K562 (cell line): ENCODE measurements around the gene SRPRA. TPM values are rescaled to one million over a fixed set of nuclear protein-coding genes. Genes with fewer than 3 reads are reported as not detected.

ENCODE experiments used
- DPF2 ChIP-seq: fragments of 450-650 bp; IDR thresholded peaks from 2 replicates; pipeline ENCODE4 v1.6.1; 2016
- FOSL1 ChIP-seq: fragments of 200-800 bp; sonication (Bioruptor generic); conservative IDR thresholded peaks from 2 replicates; pipeline ENCODE4 v1.6.1; 2016; ENCODE audit warnings: missing genetic modification characterization, missing compliant biosample characterization
- GABPB2 ChIP-seq: fragments of 250-450 bp; sonication (Bioruptor Pico); conservative IDR thresholded peaks from 2 replicates; pipeline ENCODE4 v1.5.1; 2021; ENCODE audit warnings: mild to moderate bottlenecking
- MAFF ChIP-seq: IDR thresholded peaks from 2 replicates; pipeline ENCODE4 v1.6.1; 2012; ENCODE audit warnings: low read length, improper control_type of control experiment
- MAFG ChIP-seq: fragments of 450-650 bp; conservative IDR thresholded peaks from 2 replicates; pipeline ENCODE4 v1.6.1; 2016; ENCODE audit warnings: missing genetic modification characterization, missing compliant biosample characterization
- MYBL2 ChIP-seq, 2 experiments: fragments of 450-650 bp in 1 of 2; sonication (generic) in 1 of 2; formaldehyde crosslinking in 1 of 2; IDR thresholded peaks; 2 replicates each; pipeline versions ENCODE4 v1.6.1 to v1.8.1; 2017 to 2022; ENCODE audit warnings: borderline replicate concordance in 1 of 2, inconsistent platforms in 1 of 2, low read depth in 1 of 2, mild to moderate bottlenecking in 1 of 2, missing genetic modification reagents in 1 of 2, moderate library complexity in 1 of 2
- RAD51 ChIP-seq: fragments of 450-650 bp; IDR thresholded peaks from 2 replicates; pipeline ENCODE4 v1.7.1; 2016; ENCODE audit warnings: low read depth, mild to moderate bottlenecking, borderline replicate concordance
- RUNX1 ChIP-seq: sonication (generic); IDR thresholded peaks from 2 replicates; pipeline ENCODE4 v1.6.1; 2016; ENCODE audit warnings: antibody characterized with exemption, low read depth
- TSC22D4 ChIP-seq: fragments of 450-650 bp; IDR thresholded peaks from 2 replicates; pipeline ENCODE4 v1.6.1; 2016; ENCODE audit warnings: missing genetic modification characterization, missing biosample characterization, control low read depth
- ZBTB17 ChIP-seq: fragments of 450-650 bp; formaldehyde crosslinking; IDR thresholded peaks from 2 replicates; pipeline ENCODE4 v1.4.0; 2020; ENCODE audit warnings: mild to moderate bottlenecking
- ZNF124 ChIP-seq: sonication (generic); formaldehyde crosslinking; IDR thresholded peaks from 2 replicates; pipeline ENCODE4 v1.8.1; 2022; ENCODE audit warnings: missing genetic modification reagents
- ZNF146 ChIP-seq: IDR thresholded peaks from one replicate; pipeline ENCODE4 v1.6.1; 2018; ENCODE audit warnings: missing compliant biosample characterization; ENCODE audit not compliant: unreplicated experiment
- ZNF232 ChIP-seq: sonication (generic); formaldehyde crosslinking; IDR thresholded peaks from 2 replicates; pipeline ENCODE4 v1.8.0; 2022; ENCODE audit warnings: mild to moderate bottlenecking, missing genetic modification reagents
- ZNF253 ChIP-seq: fragments of 250-450 bp; sonication (Bioruptor Pico); conservative IDR thresholded peaks from 2 replicates; pipeline ENCODE4 v1.6.1; 2021; ENCODE audit warnings: mild to moderate bottlenecking
- ZNF324 ChIP-seq: fragments of 250-450 bp; sonication (Bioruptor Pico); IDR thresholded peaks from 2 replicates; pipeline ENCODE4 v1.4.0; 2020; ENCODE audit warnings: mild to moderate bottlenecking
- ZNF445 ChIP-seq: fragments of 250-450 bp; sonication (Bioruptor Pico); IDR thresholded peaks from 2 replicates; pipeline ENCODE4 v1.4.0; 2020; ENCODE audit warnings: low read depth, mild to moderate bottlenecking, moderate library complexity
- ZNF589 ChIP-seq: fragments of 200-800 bp; sonication (Bioruptor generic); IDR thresholded peaks from 2 replicates; pipeline ENCODE4 v1.6.1; 2016; ENCODE audit warnings: low read depth, missing genetic modification characterization, missing compliant biosample characterization
- polyA plus RNA-seq, 8 experiments: library from polyadenylated mRNA; depleted of rRNA in 4 of 8; stranded (reverse) in 5 of 8; unstranded in 3 of 8; fragments of >200 nt; fragmentation: Nextera tagmentation in 2 of 8; fragmentation: Illumina TruSeq in 1 of 8; extraction: Ambion mirVana in 2 of 8; extraction: Trizol in 1 of 8; gene quantifications; 2 replicates each; pipeline versions ENCODE4 v1.2.1 to v1.2.3, GENCODE V29; 2011 to 2014; ENCODE audit warnings: inconsistent platforms in 1 of 8, missing spikeins in 1 of 8
- total RNA-seq, 7 experiments: library from RNA; depleted of rRNA in 6 of 7; stranded (reverse); fragments of >200 nt in 6 of 7; fragmentation: Illumina TruSeq in 2 of 7; extraction: Trizol in 2 of 7; gene quantifications; 2 replicates each; pipeline versions ENCODE4 v1.2.1 to v1.2.3, GENCODE V29; 2011 to 2021; ENCODE audit warnings: low replicate concordance in 1 of 7
- TF ChIP-seq, protein P1 (sequence below): fragments of 450-650 bp; formaldehyde crosslinking; IDR thresholded peaks from 2 replicates; pipeline ENCODE4 v1.4.0; 2020; ENCODE audit warnings: mild to moderate bottlenecking
- TF ChIP-seq, protein P2 (sequence below), 2 experiments: fragments of 450-650 bp in 1 of 2; sonication (generic) in 1 of 2; formaldehyde crosslinking in 1 of 2; IDR thresholded peaks; 2 replicates each; pipeline versions ENCODE4 v1.7.1 to v1.9.0; 2016 to 2022; ENCODE audit warnings: inconsistent platforms in 1 of 2, mild to moderate bottlenecking in 1 of 2, missing genetic modification reagents in 1 of 2

Gene SRPRA
- total and polyA plus RNA-seq, 9 of the 15 experiments (the other 6 are each of a cell fraction or from before 2014, with no cell fraction given) = 33.5 to 124 (median 80.0) TPM

DNA sequence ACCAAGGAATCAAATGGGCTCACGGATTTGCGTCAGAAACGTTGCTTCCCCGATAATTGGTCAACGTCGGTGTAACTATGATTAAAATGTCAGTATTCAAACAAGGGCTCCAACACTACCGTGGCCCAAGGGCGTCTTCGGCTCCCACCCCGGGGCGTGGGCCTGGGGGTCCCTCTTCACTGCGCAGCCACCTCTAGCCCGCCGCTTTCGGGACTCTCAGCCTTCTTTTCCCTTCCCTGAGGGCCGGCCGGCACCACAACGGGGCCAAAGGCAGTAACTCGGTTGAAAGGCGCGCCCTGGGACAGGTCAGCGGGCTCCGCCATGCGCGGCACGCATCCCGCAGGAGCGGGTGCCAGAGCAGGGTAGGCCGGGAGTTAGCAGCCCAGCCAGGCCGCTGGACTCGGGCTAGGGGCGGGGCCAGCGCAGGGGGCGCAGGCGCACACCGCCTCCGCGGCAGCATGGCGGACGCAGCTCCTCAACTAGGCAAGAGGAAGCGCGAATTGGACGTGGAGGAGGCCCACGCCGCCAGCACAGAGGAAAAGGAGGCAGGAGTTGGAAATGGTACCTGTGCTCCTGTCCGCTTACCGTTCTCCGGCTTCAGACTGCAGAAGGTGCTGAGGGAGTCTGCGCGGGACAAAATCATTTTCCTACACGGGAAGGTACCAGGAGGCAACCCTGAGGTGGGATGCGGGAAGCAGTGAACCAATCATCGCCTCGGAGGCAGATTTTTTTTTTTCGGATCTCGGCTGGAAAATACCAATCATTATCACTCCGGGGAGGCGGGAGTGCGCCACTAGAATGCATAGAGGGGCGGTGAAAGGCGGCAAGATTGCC, 35.1 kb upstream of the SRPRA start, which contains the start of gene DCPS (continued):
- TF ChIP-seq MYBL2 (IDR thresholded peaks at IDR 0.05; ENCODE audit: low read depth) (no peak), MYBL2 (CRISPR knock-in tag; IDR thresholded peaks at IDR 0.05; ENCODE audit: borderline replicate concordance) (no peak), ZNF324 (CRISPR knock-in tag) (no peak), FOSL1 (tag) (no peak), MAFG (tag) (no peak), RUNX1 (no peak), ZNF445 (CRISPR knock-in tag) (no peak), ZNF253 (CRISPR knock-in tag) (no peak), ZBTB17 (CRISPR knock-in tag) (peak; percentile 55; the same call in 1 of the 2 replicates), MAFF (no peak), TSC22D4 (tag) (no peak), ZNF232 (CRISPR knock-in tag) (no peak), RAD51 (no peak), GABPB2 (CRISPR knock-in tag) (peak; percentile 12; the same call in 1 of the 2 replicates), ZNF146 (CRISPR knock-in tag) (no peak), ZNF124 (CRISPR knock-in tag) (no peak), ZNF589 (CRISPR knock-in tag) (no peak), DPF2 (no peak)
- TF ChIP-seq, protein P1, sequence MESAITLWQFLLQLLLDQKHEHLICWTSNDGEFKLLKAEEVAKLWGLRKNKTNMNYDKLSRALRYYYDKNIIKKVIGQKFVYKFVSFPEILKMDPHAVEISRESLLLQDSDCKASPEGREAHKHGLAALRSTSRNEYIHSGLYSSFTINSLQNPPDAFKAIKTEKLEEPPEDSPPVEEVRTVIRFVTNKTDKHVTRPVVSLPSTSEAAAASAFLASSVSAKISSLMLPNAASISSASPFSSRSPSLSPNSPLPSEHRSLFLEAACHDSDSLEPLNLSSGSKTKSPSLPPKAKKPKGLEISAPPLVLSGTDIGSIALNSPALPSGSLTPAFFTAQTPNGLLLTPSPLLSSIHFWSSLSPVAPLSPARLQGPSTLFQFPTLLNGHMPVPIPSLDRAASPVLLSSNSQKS (CRISPR knock-in tag) = no peak
- TF ChIP-seq, protein P2, sequence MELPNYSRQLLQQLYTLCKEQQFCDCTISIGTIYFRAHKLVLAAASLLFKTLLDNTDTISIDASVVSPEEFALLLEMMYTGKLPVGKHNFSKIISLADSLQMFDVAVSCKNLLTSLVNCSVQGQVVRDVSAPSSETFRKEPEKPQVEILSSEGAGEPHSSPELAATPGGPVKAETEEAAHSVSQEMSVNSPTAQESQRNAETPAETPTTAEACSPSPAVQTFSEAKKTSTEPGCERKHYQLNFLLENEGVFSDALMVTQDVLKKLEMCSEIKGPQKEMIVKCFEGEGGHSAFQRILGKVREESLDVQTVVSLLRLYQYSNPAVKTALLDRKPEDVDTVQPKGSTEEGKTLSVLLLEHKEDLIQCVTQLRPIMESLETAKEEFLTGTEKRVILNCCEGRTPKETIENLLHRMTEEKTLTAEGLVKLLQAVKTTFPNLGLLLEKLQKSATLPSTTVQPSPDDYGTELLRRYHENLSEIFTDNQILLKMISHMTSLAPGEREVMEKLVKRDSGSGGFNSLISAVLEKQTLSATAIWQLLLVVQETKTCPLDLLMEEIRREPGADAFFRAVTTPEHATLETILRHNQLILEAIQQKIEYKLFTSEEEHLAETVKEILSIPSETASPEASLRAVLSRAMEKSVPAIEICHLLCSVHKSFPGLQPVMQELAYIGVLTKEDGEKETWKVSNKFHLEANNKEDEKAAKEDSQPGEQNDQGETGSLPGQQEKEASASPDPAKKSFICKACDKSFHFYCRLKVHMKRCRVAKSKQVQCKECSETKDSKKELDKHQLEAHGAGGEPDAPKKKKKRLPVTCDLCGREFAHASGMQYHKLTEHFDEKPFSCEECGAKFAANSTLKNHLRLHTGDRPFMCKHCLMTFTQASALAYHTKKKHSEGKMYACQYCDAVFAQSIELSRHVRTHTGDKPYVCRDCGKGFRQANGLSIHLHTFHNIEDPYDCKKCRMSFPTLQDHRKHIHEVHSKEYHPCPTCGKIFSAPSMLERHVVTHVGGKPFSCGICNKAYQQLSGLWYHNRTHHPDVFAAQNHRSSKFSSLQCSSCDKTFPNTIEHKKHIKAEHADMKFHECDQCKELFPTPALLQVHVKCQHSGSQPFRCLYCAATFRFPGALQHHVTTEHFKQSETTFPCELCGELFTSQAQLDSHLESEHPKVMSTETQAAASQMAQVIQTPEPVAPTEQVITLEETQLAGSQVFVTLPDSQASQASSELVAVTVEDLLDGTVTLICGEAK (IDR thresholded peaks at IDR 0.05) = peak; percentile 46; the same call in 1 of the 2 replicates
- TF ChIP-seq, protein P2 (CRISPR knock-in tag; IDR thresholded peaks at IDR 0.05) = no peak
